ENCODE data around the gene PDE1A. TPM values are rescaled to one million over a fixed set of nuclear protein-coding genes. Genes with fewer than 3 reads are reported as not detected.

The PDE1A gene
- total and polyA plus RNA-seq, 10 of the 15 experiments (the other 5 are each of a cell fraction or from before 2014, with no cell fraction given): 1.1 TPM; not detected in 9

GRCh38 chr2:182379241-182379640 lies 47.6 kb downstream of the PDE1A start (continued):
- TF ChIP-seq PRDM15 (CRISPR knock-in tag; IDR thresholded peaks at IDR 0.05): no peak
- TF ChIP-seq NFYB (IDR thresholded peaks at IDR 0.05; ENCODE audit: insufficient read depth, low read depth, low read length): no peak
- no peak for TF ChIP-seq FOXK2 (IDR thresholded peaks at IDR 0.05)
- TF ChIP-seq POLR2AphosphoS5 (IDR thresholded peaks at IDR 0.05; ENCODE audit: low read length): no peak
- no peak for TF ChIP-seq TBL1XR1 (IDR thresholded peaks at IDR 0.05; ENCODE audit: low read depth, low read length)
- TF ChIP-seq E2F4 (IDR thresholded peaks at IDR 0.05; ENCODE audit: low read depth, low read length): no peak
- no peak for TF ChIP-seq ATF7 (IDR thresholded peaks at IDR 0.05; ENCODE audit: low read depth)

GRCh38 chr2:182378759-182379158 lies 48.1 kb downstream of the PDE1A start:
- FAIRE-seq (no peak), DNase-seq (ENCODE audit: low read depth, low spot score) (no peak), ATAC-seq (no peak)
- in situ Hi-C loops (cut with MboI) (no loop called here), intact Hi-C loops (cut with micrococcal nuclease; ENCODE audit: unreplicated experiment) (no loop called here)
- no peaks in the 10 kb centered on the region for H3K79me2 ChIP-seq (ENCODE audit: control insufficient read depth, insufficient read depth, low read length)
- H3K4me1 ChIP-seq (ENCODE audit: control insufficient read depth, insufficient read depth, low read length): no peaks in the 10 kb centered on the region
- ChIA-PET CTCF (no interaction called here), SMC1A (ENCODE audit: uncharacterized antibody, unreplicated experiment) (no interaction called here), RAD21 (ENCODE audit: unreplicated experiment) (no interaction called here), POLR2A (no interaction called here)
- no peak overlapping the region for H3K27ac ChIP-seq (ENCODE audit: control insufficient read depth, insufficient read depth)
- no peak overlapping the region for H2AFZ ChIP-seq (ENCODE audit: control insufficient read depth, low read depth, low read length)
- no peak overlapping the region for H3K4me3 ChIP-seq
- no peaks in the 10 kb centered on the region for H3K27me3 ChIP-seq (replicated peaks in 1 of 2; ENCODE audit: control insufficient read depth in 2 of 2, insufficient read depth in 2 of 2, low read length in 1 of 2)
- whole genome bisulfite sequencing (ENCODE audit: insufficient coverage, insufficient replicate concordance, low lambda C conversion rate, missing lambda C conversion rate): 0% methylated on average over 2 of the region's 2 CpGs
- H3K4me2 ChIP-seq (ENCODE audit: control insufficient read depth, insufficient read depth): no peak overlapping the region
- H3K9me3 ChIP-seq (replicated peaks; ENCODE audit: control insufficient read depth, insufficient read depth, low read length): no peaks in the 10 kb centered on the region
- BruUV-seq (replicated peaks): no TSS peak
- TF ChIP-seq SP1 (IDR thresholded peaks at IDR 0.05; ENCODE audit: low read depth, low read length) (no peak), RELB (IDR thresholded peaks at IDR 0.05; ENCODE audit: low read depth) (no peak), NFXL1 (IDR thresholded peaks at IDR 0.05; ENCODE audit: borderline replicate concordance) (no peak), HDAC2 (IDR thresholded peaks at IDR 0.05) (no peak), MXI1 (IDR thresholded peaks at IDR 0.05; ENCODE audit: low read depth, low read length) (no peak)
- H3K9ac ChIP-seq (ENCODE audit: control insufficient read depth, insufficient read depth, low read length): no peak overlapping the region
- H4K20me1 ChIP-seq (ENCODE audit: control insufficient read depth, insufficient read depth): no peaks in the 10 kb centered on the region
- H3K36me3 ChIP-seq (ENCODE audit: control insufficient read depth in 2 of 2, insufficient read depth in 2 of 2, low read length in 1 of 2): no peaks in the 10 kb centered on the region

All from GM12878 (cell line).